Ectodermal cell (in vitro differentiated cells): ENCODE data around the gene ZCCHC17.
"Not testable (repeated sequence)": the region's sequence is repeated elsewhere in the genome, so short reads cannot be mapped to it uniquely, and the experiment has no call there.

Experiments
- H3K27ac ChIP-seq: 2 replicates; pipeline ENCODE4 v1.7.0; 2013; ENCODE audit warnings: mild to moderate bottlenecking, low read depth, low read length; ENCODE audit not compliant: insufficient read depth, poor library complexity, severe bottlenecking
- H3K27me3 ChIP-seq: 2 replicates; pipeline ENCODE4 v1.7.0; 2013; ENCODE audit warnings: mild to moderate bottlenecking, low read length; ENCODE audit not compliant: insufficient read depth, control insufficient read depth, poor library complexity, severe bottlenecking
- H3K36me3 ChIP-seq: one replicate; pipeline ENCODE4 v1.7.0; 2013; ENCODE audit warnings: low read length; ENCODE audit not compliant: control insufficient read depth, insufficient read depth
- H3K4me1 ChIP-seq: one replicate; pipeline ENCODE4 v1.7.0; 2013; ENCODE audit warnings: low read length; ENCODE audit not compliant: control insufficient read depth, insufficient read depth
- H3K4me3 ChIP-seq: 2 replicates; pipeline ENCODE4 v1.7.0; 2013; ENCODE audit warnings: low read depth, low read length, control low read depth; ENCODE audit not compliant: insufficient read depth
- H3K9me3 ChIP-seq: 2 replicates; pipeline ENCODE4 v1.7.0; 2013; ENCODE audit warnings: mild to moderate bottlenecking, low read length, moderate library complexity; ENCODE audit not compliant: control insufficient read depth
- WGBS, 2 experiments: methylation state at CpG; one replicate each; pipeline ENCODE4 v1.1.7; 2013; ENCODE audit warnings: missing lambda C conversion rate in 2 of 2; 5-methylcytosine and 5-hydroxymethylcytosine counted together

Gene ZCCHC17

GRCh38 chr1:31386576-31387243, 89.9 kb downstream of the ZCCHC17 start:
- WGBS, 2 experiments = 77 to 83% methylated on average over 8 of the region's 8 CpGs
- H3K9me3 ChIP-seq, H3K27ac ChIP-seq, H3K36me3 ChIP-seq, H3K4me1 ChIP-seq, H3K4me3 ChIP-seq, H3K27me3 ChIP-seq: not testable (repeated sequence)

DNA sequence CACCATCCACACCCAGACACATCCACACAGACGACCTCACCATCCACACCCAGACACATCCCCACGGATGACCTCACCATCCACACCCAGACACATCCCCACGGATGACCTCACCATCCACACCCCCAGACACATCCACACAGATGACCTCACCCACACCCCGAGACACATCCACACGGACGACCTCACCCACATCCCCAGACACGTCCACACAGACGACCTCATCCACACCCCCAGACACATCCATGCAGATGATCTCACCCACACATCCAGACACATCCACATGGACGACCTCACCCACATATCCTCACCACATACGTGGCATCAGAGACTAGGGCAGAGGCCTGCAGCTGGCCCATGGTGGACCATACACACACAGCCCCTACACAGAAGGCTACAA, 90.8 kb downstream of the ZCCHC17 start:
- Histone ChIP-seq H3K4me1 (no peaks in the 10 kb centered on the region), H3K4me3 (no peak overlapping the region), H3K27ac (no peak overlapping the region), H3K36me3 (no peaks in the 10 kb centered on the region), H3K9me3 (no peaks in the 10 kb centered on the region), H3K27me3 (no peaks in the 10 kb centered on the region)
- WGBS, 2 experiments = 91% methylated on average over 10 of the region's 10 CpGs

- no peak overlapping the region for H3K27ac ChIP-seq
- 95 to 97% methylated on average over 4 to 7 of the region's 7 CpGs for WGBS, 2 experiments
- H3K9me3 ChIP-seq = no peaks in the 10 kb centered on the region
- no peak overlapping the region for H3K4me3 ChIP-seq
- H3K36me3 ChIP-seq = no peaks in the 10 kb centered on the region
- peaks cover 6% of the 10 kb centered on the region for H3K27me3 ChIP-seq
- H3K4me1 ChIP-seq = no peaks in the 10 kb centered on the region
These were observed 92.8 kb downstream of the ZCCHC17 start for GRCh38 chr1:31389616-31390015.

DNA sequence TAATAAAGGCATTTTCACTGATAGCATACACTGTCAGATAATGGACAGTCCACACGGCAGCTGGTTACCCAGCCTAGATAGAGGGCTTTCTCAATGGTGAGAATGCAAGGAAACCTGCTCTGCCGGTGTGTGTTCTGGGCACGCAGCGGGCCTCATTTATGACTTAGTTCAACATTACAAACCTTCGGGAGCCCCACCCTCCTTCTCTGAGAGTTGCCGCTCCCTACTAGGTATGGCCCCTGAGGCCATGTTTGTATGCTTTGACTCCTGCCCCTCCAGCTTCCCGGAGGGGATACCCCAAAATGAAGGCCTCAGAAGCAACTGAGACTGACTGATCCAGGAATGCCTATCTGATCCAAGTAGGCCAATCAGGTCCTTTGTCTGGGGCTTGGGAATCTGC, 93.2 kb downstream of the ZCCHC17 start:
- WGBS, 2 experiments = 88 to 90% methylated on average over 7 of the region's 7 CpGs
- Histone ChIP-seq H3K4me3 (no peak overlapping the region), H3K9me3 (no peaks in the 10 kb centered on the region), H3K4me1 (no peaks in the 10 kb centered on the region), H3K36me3 (no peaks in the 10 kb centered on the region), H3K27ac (no peak overlapping the region), H3K27me3 (peaks cover 9% of the 10 kb centered on the region)

GRCh38 chr1:31393463-31393862, 96.6 kb downstream of the ZCCHC17 start:
- Histone ChIP-seq H3K4me3 (no peak overlapping the region), H3K27me3 (peaks cover 16% of the 10 kb centered on the region), H3K27ac (no peak overlapping the region), H3K4me1 (no peaks in the 10 kb centered on the region), H3K36me3 (no peaks in the 10 kb centered on the region), H3K9me3 (no peaks in the 10 kb centered on the region)

- Histone ChIP-seq H3K27ac (no peak overlapping the region), H3K4me1 (no peaks in the 10 kb centered on the region), H3K4me3 (peak overlapping the region; percentile 37), H3K9me3 (no peaks in the 10 kb centered on the region), H3K36me3 (no peaks in the 10 kb centered on the region), H3K27me3 (peaks cover 16% of the 10 kb centered on the region)
- WGBS, 2 experiments = 4 to 5% methylated on average over 36 of the region's 36 CpGs
These were observed 97.9 kb downstream of the ZCCHC17 start for GRCh38 chr1:31394584-31395193.

GRCh38 chr1:31396633-31397351, 100.0 kb downstream of the ZCCHC17 start:
- 87 to 93% methylated on average over 3 of the region's 3 CpGs for WGBS, 2 experiments
- Histone ChIP-seq H3K27ac (no peak overlapping the region), H3K27me3 (peaks cover 16% of the 10 kb centered on the region), H3K4me1 (no peaks in the 10 kb centered on the region), H3K36me3 (no peaks in the 10 kb centered on the region), H3K9me3 (no peaks in the 10 kb centered on the region), H3K4me3 (no peak overlapping the region)

GRCh38 chr1:31397360-31398095, 100.7 kb downstream of the ZCCHC17 start:
- WGBS, 2 experiments = 86 to 90% methylated on average over 4 of the region's 4 CpGs
- Histone ChIP-seq H3K36me3 (no peaks in the 10 kb centered on the region), H3K27ac (no peak overlapping the region), H3K4me3 (no peak overlapping the region), H3K9me3 (no peaks in the 10 kb centered on the region), H3K27me3 (peaks cover 16% of the 10 kb centered on the region), H3K4me1 (no peaks in the 10 kb centered on the region)

DNA sequence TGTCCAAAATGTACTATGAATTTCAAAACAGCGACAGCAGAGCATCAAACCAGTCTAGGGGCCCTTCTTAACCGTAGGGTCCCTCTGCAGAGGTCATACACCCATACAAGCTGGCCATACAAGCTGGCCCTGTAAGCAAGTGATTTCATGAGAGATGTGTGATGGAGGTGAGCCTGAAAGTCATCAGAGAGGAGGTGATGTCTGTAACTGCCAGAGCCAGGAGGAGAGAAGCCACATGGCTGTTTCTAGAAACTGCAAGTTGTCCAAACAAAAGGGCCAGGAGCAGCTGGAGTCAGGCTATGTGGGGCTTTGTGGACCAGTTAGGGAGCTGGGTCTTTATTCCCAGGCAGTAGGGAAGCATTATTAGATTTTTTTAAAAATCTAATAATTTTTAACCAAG, 101.4 kb downstream of the ZCCHC17 start:
- no peak overlapping the region for H3K4me3 ChIP-seq
- H3K4me1 ChIP-seq = no peaks in the 10 kb centered on the region
- no peak overlapping the region for H3K27ac ChIP-seq
- peaks cover 16% of the 10 kb centered on the region for H3K27me3 ChIP-seq
- H3K36me3 ChIP-seq = no peaks in the 10 kb centered on the region
- WGBS, 2 experiments = 89 to 92% methylated on average over 2 of the region's 2 CpGs
- H3K9me3 ChIP-seq = no peaks in the 10 kb centered on the region

DNA sequence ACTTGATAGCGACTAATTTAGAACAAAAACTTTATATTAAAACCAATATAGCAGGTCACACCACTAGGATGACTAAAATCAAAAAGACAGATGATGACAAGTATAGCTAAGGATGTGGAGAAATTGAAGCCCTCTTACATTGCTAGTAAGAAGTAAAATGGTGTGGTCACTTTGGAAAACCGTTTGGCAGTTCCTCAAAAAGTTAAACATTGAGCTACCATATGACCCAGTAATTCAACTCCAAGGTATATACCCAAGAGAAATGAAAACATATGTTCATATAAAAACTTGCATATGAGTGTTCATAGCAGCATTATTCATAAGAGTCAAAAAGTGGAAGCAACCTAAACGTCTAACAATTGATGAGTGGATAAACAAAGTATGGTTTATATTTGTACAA, 103.1 kb downstream of the ZCCHC17 start:
- H3K27ac ChIP-seq = no peak overlapping the region
- H3K4me1 ChIP-seq = no peaks in the 10 kb centered on the region
- 93 to 95% methylated on average over 2 of the region's 3 CpGs for WGBS, 2 experiments
- H3K27me3 ChIP-seq = peaks cover 7% of the 10 kb centered on the region
- H3K4me3 ChIP-seq = no peak overlapping the region
- H3K9me3 ChIP-seq = no peaks in the 10 kb centered on the region
- no peaks in the 10 kb centered on the region for H3K36me3 ChIP-seq
